ENCODE data around the gene ANAPC10.

The ANAPC10 gene

DNA sequence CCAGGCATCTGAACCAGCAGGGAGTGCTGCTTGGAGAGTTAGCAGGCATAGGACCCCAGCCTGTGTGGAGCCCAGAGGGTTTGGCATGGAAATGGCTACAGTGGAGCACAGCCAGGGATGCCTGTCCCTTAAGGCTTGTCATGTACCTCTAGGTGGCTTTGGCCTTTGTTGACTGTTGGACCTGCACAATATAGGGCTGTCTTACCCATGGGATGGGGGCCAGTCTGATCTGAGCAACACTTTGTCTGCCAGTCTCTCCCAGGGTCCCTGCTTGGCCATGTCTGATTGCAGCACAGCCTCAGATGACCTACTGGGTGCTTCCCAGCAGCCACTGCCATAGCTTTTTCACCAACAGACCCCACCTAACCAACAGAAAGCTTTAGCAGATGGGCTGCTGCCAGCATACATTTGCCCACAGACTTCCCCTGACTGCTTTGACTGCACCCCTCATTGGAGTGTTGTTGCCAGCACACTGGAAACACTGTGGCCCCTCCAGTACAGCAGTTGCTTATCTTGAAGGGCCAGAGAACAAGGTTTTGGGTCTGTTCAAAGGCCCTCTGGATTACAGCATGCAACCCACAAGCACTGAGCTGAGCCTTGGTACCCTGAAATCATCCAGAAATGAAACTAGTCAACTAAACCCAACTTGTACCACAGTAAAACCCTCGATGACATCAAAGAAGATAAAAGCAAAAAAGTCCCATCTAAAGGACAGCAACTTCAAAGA is 22.1 kb downstream of the ANAPC10 start:
- no peak for DNase-seq

DNA sequence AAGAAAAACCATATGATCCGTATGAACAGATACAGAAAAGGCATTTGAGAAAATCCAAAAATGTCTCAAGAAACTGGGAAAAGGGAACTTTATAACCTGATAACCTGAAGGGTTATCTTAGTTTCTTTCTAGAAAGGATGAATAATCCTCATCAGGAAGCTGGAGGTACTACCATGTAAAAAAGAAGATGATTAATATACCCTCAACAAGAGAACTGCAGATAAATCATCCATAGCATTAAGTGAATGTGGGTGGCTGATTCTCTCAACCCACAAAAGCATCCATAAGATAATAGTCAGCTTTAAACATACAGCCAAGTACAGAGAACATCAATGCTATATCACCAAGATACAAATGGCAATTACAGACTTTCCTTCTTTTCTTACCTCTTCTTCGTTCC is 26.4 kb downstream of the ANAPC10 start:
- no peak for DNase-seq

DNA sequence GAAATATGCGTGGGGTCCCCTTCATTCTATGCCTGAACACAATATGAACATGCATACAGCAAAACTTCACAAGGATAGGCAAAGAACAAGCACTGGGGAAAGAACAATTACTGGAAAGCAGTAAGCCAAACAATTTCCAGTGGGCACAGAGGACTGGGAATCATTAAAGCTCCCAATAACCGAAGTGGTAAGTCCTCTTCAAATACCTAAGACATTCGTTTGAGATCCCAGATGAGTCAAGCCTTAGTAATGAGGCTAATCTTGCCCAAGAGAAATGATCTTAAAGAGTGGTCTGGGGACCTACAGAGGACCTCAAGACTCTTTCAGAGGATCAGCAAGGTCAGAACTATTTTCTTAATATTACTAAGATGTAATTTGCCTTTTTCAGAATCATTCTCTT is 28.6 kb downstream of the ANAPC10 start:
- no peak for DNase-seq

DNA sequence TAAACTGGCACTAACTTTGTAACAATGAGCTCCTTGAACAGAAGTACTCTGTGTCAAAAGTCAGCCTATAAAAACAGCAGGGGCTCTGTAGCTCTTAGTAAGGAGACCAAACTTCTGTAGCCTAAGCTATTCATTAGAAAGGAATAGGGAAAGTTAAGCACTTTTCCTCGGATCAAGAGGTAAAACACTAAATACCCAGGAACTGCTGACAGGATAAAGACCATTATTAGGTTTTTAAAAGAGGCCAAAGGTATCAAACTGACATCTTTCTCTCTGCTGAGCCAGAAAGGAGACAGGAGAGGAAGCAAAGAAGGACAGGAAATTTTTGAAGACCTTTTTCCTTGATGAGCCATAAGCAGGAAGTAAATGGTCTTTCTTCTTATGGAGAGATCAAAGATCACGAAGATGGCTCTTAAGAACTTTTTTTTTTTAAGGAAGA is 31.9 kb downstream of the ANAPC10 start:
- DNase-seq, result no peak

DNA sequence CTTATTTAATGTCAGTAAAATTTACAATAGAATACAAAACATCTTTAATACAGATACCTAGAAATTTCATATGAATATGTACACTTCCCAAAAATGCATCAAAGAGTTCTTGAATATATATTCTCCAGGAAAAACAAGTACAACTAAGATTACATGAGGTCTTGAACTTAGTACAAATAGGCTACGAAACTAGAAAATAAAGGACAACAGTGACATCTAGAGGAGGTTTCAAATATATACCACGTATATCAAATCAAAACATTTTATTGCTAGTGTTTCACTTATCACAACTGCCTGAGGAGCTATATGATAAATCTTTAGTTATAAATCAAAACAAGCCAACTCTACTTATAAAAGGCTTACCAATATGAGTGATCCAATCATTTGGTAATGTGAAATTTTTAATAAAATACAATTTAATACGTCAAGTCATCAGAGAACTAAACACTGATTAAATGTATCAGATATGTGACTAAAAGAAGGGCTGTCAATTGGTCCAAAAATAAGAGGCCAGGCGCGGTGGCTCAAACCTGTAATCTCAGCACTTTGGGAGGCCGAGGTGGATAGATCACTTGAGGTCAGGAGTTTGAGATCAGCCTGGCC is 36.6 kb downstream of the ANAPC10 start:
- peak in 1 of 58 donors; percentile 37 for DNase-seq

DNA sequence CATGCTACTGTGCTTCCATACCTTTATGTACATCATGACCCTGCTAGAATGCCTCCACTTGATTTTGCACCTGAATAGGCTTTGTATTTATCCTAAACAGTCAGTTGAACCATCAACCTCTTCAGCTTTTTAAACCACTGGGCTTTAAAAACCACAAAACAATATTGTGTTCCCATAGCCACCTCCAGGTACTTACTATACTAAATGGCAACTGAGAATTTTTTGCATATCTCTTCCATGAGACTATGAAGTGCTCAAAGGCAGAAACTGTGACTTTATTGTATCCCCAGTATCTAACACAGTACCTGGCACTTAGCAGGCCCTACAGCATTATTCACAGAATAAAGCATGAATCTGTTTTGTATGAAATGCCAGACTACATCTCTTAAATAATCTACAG is 39.7 kb downstream of the ANAPC10 start:
- DNase-seq, result no peak

DNA sequence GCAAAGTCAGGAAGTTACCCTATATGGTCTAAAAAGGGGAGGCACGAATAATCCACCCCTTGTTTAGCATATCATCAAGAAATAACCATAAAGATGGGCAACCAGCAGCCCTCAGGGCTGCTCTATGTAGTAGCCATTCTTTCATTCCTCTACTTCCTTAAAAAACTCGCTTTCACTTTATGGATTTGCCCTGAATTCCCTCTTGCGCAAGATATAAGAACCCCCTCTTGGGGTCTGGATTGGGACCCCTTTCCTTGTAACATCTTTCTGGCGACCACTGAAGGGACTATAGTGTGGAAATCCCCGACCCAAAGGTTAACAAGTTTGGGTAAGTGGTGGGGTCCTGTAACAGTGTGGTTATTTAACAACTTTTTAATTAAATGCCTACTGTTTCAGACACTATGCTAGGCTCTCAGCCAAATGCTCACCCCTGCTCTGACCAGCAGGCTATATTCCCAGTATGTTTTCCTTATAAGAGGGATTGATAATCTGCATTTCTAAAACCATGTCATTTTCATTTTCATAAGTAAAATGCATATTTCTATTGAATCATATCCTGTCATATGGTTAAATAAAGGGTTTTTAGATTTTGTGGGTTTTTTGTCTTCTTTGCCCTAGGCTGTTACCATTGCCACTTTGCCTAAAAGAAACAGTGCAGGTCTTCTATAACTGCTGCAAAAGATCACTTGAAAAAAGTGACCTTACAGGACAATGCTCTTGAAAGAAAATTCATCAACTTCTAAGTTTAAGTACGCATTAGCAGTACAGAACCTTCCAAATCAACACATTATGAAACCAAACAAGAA is 41.5 kb downstream of the ANAPC10 start:
- no peak for DNase-seq

DNA sequence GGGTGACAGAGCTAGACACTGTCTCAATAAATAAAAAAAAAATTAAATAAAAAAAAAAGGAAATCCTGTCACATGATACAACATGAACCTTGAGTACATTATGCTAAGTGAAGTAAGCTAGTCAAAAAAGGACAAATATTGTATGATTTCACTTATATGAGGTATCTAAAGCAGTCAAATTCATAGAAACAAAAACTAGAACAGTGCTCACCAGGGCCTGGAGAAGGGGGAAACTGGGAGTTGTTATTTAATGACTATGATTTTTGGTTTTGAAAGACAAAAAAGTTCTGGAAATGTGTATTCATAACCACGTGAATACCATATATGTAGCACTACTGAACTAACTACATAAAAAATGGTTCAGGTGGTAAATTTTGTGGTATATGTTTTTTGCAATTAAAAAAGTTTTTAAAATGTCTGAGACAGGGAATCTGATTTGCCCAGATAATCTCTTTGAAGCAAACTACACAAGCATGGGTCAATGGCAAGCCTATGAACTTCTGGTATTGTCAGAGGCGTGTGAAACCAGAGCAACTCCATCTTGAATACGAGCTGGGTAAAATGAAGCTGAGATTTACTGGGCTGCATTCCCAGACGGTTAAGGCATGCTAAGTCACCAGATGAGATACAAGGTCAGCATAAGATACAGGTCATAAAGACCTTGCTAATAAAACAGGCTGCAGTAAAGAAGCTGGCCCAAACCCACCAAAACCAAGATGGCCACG is 42.3 kb downstream of the ANAPC10 start:
- no peak for DNase-seq

DNA sequence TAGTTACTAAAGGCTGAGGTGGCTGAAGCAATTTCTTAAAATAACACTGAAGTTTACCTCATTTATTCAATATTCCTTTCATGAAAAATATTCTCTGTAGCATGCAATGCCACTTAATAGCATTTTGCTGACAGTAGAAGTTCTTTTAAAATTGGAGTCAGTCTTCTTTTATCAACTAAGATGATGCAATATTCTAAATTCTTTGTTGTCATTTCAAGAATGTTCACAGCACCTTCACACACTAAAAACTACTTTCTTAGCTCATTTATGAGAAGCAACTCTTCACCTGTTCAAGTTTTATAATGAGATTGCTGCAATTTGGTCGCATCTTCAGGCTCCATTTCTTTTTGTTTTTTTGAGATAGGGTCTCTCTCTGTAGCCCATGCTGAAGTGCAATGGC is 48.8 kb downstream of the ANAPC10 start:
- no peak for DNase-seq

DNA sequence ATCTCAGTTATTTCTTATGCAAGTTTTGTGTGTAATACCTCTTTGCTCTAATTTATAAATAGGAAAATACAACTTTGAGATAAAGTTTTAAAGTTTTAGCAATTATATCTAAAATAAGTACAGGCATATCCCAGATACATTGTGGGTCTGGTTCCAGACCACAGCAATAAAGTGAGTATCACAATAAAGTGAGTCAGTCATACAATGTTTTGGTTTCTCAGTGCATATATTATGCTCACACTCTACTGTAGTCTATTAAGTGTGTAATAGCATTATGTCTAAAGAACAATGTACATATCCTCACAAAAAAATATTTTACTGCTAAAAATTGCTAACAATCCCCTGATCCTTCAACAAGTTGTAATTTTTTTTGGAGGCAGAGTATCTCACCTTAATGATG is 49.2 kb downstream of the ANAPC10 start:
- DNase-seq, result no peak

DNA sequence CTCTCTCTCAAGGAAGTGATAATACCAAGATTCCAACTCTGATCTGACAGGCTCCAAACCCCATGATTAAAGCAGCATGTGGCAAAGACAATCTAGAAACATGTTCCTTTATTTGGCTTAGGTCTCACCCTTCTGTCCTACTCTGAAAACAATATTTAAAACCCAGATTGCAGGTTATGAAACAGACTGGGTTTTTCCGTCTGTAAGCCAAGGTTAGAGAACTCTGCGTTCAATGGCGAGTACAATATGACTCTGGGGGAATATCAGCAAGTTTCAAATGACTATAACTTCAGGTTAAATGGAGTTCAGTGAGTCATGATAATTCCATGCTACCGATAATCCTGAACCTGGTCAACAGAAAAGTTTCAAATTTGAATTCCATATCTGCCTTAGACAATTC is 50.8 kb downstream of the ANAPC10 start:
- DNase-seq, result no peak

DNA sequence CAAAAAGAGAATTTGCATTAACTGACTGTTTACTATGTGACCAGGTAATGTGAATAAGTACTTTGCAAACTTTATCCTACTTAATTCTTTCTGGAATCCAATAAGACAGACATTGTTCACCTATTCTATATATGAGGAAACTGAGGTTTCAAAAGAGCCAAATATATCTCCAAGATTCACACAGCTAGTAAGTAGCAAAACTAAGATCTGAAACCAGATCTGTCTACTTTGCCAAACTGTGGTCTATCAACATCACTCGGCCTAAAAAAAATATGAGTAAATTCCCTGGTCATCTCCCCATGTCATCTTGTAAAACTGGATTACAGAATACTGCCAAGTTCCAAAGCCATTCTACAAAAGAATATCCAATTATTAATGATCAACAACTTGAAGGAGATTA is 52.8 kb downstream of the ANAPC10 start:
- no peak for DNase-seq

DNA sequence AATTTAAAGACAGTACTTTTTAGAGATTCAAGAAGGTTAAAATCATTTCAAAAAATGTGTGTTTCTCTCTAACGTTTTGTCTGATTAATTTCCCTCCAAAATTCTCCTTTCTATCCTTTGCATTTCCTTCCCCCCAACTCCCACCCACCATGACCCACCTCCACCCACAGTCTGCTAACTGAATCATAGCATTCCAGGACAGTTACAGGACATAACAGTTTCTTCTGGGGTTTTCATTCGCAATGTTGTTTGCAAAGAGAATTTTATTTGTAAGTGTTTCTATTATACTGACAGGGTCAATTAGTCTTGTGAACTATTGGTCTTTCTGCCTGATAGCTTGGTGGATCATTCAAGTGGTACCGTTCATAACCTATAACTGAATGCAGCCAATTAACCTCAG is 53.7 kb downstream of the ANAPC10 start:
- no peak for DNase-seq

DNA sequence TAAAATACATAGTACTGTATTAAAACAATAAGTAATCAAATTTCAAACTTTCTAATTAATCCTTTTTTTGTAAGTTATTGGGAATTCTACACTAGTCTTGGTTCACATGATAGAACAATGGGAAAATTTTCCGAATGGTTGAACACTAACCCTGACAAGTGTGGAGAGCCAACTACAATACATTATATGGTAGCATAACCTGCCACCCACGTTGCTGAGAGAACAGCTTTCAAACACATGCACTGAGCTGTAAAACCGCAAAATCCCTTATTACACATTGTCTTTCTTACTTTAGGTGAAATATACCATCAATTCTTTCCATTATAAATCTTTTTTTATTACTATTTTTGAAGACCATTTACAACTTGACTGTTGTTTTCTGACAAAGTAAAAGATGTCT is 54.7 kb downstream of the ANAPC10 start:
- DNase-seq, result no peak

DNA sequence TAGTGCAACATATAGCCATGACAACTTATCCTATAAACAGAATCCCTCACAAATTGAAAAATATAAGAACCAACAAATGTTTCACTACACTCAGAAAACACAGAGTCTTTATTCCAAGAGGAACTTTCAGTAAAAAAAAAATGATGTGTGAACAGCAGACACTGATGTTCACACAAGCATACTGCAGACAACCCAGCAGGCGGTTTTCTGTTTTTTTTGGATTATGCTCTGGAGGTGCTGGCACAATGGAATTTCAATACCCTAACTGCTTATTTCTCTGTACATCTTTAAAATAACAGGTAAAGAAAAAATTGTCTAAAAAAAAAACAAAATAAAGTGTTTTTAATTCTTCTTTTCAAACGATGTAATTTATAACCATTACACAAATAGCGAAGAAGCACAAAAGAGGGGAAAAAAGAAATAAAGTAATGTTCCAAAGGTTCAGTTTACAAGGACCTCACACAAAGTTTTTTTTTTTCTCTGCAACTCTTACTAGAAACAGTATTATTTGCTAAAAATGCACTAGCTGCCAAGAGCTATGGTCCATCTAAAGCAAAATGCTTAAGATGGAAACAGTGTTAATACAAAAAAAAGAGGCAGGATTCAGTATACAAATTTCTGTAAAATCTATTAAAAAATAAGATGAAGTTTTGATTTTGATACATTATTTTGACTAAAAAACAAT is 55.3 kb downstream of the ANAPC10 start:
- DNase-seq, result no peak

DNA sequence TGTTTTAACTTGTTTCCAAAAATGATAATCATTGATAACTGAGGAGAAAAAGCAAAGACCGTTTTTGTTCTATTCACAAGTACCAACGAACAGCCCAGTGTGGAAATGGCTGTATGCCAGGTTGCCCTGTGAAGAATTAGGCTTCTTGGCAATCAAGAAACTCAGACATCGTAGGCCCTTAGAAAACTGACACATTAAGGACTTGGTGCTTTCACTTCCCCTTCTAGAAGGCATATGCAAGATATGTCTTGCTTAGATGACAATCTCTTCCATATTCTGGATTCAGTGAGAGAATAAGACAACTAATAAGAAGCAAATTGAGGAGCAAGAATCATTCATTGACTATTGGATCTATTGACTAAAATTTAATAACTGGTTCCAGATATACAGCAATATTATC is 56.6 kb downstream of the ANAPC10 start:
- DNase-seq, result peak in 23 of 58 donors; percentile 0 to 57 (median 6)

DNA sequence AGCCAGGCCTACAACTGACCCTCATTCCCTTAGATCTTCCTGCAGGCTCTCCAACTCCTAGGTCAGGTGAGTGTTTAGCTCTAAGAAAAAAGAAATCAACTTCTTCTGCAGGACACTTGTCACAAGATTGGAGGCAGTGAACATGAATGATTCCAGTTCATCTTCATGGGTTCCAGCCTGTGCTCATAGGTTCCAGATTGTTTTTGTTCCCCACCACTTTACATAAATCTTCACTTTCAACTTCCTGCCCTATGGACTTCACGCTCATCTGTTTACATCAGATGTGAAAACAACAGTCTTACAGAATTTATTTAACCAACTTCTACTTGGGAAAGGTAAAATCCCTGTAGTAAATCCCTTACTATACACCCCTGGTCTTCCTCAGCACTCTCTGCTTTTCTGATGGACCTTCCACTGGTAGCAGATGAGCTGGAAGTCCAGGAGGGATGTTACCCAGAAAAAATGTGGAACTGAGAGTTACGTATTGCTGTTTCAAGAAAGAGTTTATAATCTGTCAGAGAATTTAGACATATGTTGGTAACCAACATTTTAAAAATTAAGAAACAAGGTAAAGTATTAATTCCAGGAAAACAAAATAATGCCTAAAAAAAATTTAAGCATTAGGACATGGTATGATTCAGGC is 62.4 kb downstream of the ANAPC10 start:
- DNase-seq, result no peak

DNA sequence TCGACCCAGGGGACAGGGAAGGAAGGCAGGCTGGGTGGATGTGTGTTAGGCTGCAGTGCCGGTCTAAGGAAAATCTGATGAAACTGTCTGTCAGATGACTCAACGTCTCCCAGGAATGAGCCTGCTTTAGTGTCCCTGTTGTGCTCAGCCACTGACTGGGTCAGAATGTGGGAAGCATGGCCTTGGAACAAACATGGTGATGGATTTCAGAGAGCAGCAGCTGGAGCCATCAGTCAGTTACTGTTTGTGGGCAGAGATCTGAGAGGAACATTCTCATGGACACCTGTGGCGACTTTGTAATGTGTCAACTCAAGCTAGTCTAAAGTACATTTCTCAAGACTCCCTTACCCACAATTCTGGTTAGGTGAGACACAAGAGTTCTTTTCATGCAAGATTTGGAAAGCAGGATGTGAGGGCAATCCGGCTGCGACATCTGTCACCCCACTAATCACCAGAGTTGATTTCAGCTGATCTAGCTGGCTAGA is 63.2 kb downstream of the ANAPC10 start:
- no peak for DNase-seq

DNA sequence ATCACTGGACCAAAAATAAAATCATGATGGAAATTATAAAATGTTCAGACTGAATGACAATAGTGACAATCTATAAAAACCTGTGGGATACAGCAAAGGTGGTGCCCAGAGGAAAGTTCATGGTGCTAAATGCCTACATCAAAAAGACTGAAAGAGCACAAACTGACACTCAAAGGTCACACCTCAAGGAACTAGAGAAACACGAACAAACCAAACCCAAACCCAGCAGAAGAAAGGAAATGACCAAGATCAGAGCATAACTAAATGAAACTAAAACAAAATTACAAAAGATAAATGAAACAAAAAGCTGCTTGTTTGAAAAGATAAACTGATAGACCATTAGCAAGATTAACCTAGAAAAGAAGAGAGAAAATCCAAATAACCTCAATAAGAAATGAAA is 78.7 kb downstream of the ANAPC10 start:
- no peak for DNase-seq

DNA sequence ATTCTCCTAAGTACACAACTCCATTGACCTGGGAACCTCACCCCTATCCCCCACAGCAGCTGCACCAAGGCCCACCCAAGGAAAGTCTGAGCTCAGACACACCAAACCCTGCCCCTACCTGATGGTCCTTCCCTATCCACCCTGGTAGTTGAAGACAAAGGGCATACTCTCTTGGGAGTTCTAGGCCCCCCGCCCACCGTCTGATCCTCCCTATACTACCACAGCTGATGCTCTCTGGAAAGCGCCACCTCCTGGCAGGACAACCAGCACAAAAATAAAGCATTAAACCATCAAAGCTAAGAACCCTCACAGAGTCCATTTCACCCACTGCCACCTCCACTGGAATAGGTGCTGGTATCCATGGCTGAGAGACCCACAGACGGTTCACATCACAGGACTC is 83.6 kb downstream of the ANAPC10 start:
- no peak for DNase-seq

DNA sequence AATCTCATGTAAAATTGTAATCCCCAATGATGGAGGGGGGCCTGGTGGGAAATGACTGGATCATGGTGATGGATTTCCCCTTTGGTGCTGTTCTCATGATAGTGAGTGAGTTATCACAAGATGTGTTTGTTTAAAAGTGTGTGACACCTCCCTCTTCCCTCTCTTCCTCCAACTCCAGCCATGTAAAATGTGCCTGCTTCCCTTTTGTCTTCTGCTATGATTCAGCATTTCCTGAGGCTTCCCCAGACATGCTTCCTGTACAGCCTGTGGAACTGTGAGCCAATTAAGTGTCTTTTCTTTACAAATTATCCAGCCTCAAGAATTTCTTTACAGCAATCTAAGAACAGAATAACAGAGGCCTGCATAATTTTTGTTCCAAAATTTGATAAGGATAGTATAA is 85.2 kb downstream of the ANAPC10 start:
- DNase-seq, result peak in 1 of 58 donors; percentile 5

All from anterior cingulate cortex (tissue), 58 donors.